Measurements from ENCODE around the gene USE1.
"Not testable (repeated sequence)": the region's sequence is repeated elsewhere in the genome, so short reads cannot be mapped to it uniquely, and the experiment has no call there.

USE1 gene, protein sequence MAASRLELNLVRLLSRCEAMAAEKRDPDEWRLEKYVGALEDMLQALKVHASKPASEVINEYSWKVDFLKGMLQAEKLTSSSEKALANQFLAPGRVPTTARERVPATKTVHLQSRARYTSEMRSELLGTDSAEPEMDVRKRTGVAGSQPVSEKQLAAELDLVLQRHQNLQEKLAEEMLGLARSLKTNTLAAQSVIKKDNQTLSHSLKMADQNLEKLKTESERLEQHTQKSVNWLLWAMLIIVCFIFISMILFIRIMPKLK

DNA sequence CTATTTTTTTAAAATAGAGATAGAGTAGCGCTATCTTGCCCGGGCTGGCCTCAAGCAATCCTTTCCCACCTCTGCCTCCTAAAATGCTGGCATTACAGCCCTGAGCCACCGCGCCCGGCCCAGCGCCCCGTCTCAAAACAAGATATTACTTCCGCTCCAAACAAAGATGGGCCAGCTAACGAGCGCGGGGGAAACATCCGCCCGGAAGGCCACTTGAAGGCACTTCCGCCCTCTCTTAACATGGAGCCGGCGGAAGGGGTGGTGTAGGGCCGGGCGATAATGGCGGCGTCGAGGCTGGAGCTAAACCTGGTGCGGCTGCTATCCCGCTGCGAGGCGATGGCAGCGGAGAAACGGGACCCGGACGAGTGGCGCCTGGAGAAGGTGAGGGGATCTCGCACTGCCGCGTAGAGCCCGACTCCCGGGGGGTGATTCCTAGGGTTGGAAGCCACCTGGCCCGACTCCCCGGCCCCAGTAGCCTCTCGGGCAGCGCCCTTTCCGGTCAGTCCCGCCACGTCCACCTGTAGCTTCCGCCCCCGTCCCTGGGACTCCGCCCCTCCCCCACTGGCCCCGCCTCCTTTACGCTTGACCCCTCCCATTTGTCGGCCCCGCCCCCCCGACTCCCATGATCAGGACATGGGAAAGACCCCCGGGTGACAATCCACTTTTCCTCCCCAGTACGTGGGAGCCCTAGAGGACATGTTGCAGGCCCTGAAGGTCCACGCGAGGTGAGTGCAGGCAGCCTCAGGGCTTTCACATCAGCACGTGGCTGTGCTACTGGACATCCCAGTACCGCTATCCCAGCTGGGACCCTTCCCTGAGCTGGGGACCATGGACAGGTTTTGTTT lies at the start of gene USE1:
Gene USE1 (plus strand): TSS at position 231 of the 845 bp plus-strand sequence. CDS start 49 bp downstream, at position 280.
- DNase-seq: peak; percentile 69

GRCh38 chr19:17165715-17166114 lies 49.4 kb upstream of the USE1 start:
- no peak for DNase-seq

DNA sequence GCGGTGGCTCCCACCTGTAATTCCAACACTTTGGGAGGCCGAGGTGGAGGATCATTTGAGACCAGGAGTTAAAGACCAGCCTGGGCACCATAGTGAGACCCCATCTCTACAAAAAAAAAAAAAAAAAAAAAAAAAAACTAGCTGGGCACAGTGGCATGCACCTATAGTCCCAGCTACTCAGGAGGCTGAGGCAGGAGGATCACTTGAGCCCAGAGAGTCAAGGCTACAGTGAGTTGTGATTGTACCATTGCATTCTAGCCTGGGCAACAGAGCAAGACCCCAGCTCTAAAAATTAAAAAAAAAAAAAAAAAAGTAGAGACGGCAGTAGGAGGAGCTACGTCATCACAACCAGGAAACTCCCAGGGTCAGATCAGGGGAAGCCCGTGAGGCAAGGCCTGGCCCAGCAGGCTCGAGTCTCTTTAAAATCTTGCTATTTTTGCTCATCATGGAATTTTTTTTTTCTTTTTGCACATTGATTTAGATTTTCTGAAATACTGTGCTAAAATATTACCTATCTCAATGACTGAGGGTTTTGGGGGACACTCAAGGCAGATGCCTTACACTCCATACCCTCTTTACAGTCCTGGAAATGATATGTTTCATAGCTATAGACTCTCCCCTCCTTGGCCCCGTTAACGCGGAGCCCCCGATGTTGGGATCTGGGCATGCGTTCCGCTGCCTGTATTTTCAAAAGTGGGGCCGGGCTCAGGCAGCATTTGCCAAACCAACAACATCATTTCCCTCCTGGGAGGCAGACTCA lies 44.4 kb upstream of the USE1 start:
- no peak for DNase-seq

- no peak for DNase-seq
Measured at GRCh38 chr19:17171874-17172273, 43.3 kb upstream of the USE1 start.

- no peak for DNase-seq
Measured at GRCh38 chr19:17172624-17173345, 42.4 kb upstream of the USE1 start.

DNA sequence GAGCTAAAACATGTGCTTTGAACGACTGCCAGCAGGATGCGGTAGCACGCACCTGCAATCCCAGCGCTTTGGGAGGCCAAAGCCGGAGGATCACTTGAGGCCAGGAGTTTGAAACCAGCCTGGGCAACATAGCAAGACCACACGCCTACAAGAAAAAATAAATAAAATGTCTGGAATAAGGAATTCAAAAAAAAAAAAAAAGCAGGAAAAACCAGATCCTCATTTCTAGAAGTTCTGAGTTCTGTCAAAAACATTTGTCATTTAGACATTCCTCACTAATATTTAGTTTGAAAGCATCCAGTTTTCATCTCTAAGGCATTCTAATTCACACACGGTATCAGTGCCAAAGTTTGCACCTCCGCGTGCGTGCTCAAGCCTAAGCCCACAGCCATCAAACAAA lies 36.9 kb upstream of the USE1 start:
- no peak for DNase-seq

DNA sequence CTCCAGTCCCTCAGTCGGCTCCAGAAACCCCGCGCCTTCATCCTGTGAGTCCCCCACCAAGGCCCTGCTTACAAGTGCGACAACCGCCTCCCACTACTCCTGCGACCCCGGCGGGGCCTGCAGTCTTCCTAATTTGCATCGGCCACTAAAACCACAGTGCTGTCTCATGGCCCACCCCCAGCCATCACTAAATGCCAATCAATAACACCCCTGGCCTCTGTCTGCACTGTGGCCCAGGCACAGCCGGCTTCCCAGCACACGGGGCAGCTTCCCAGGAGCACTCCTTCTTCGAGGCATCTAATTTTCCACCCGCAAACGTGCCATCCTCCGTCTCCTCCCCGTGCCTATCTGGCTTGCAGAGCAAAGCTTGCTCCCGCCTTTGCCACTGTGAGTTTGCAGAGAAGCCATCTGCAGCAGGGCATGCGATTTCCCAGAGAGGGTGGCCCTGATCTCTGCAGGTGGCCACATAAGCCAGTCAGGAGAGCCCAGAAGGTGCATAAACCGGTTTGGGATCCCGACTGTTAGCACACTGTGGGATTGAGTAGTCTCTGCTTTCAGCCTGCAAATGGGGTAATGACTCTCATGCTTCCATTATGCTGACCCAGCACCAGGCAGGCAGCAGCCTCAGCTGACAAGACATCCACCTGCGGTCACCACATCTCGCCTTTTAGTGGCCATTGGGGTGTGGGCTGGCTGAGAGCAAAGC lies 34.0 kb upstream of the USE1 start:
- no peak for DNase-seq

- no peak for DNase-seq
Measured at GRCh38 chr19:17183271-17183761, 31.8 kb upstream of the USE1 start.

DNA sequence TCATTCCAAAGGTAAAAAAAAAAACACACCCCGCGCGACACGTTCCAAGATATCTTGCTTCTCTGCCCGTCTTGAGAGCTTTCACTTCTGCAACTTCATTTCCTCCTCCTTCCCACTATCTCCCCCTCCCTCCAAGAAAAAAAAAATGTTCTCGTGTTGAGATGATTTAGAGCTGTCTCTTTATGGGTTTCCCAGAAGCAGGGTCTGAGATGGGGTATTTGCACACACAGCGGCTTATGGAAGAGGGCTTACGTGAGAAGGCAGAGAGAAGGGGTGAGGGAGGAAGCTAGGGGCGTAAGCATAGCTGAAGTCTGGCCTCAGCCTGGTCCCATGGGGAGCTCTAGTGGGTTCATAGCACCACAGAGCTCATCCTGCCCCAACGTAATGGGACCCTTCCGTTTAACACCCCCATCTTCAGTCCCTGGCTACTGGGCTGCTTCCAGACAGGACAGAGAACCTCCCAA lies 31.3 kb upstream of the USE1 start:
- DNase-seq: no peak

DNA sequence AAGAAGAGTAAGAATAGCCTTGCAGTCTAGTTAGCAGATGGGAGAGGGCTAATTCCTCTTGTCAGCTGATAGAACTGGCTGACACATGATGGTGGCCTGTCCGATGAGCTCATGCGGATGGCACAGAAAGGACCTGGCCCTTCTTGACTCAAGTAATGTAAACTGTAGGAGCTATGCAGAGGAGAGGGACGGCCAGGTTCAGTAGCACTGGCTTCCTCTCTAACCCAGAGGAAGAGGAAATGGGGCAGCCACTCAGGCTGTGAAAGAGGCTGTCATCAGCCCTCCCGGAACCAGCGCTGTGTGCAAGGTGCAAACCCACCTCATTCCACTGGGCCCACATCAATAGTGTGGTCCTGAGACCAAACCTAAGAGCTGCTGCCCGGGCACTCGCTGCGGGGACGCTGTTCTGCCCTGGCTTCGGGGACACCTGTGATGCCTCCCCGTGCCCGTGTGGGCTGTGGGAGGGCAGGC lies 30.8 kb upstream of the USE1 start:
- no peak for DNase-seq

DNA sequence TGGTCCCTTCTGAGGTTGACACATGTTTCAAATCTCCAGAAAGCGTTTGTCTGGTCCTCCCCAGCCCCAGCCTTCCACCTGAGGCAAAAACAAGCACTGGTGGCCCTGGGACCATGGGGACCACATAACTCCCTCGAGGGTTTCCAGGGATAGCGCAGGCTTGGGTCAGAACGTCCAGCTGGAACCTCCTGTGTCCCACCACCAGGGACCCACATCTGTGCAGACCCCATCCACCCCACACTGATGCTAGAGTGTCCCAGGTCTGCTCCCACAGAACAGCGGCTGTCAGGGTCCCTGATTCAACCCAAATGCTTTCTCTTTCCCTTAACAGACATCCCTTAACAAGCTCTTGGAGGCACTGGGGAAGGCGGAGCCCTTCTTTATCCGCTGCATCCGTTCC lies 29.6 kb upstream of the USE1 start:
- DNase-seq: no peak

GRCh38 chr19:17191736-17192135 lies 23.4 kb upstream of the USE1 start:
- not testable (repeated sequence) for DNase-seq

GRCh38 chr19:17192751-17193150 lies 22.4 kb upstream of the USE1 start:
- no peak for DNase-seq

DNA sequence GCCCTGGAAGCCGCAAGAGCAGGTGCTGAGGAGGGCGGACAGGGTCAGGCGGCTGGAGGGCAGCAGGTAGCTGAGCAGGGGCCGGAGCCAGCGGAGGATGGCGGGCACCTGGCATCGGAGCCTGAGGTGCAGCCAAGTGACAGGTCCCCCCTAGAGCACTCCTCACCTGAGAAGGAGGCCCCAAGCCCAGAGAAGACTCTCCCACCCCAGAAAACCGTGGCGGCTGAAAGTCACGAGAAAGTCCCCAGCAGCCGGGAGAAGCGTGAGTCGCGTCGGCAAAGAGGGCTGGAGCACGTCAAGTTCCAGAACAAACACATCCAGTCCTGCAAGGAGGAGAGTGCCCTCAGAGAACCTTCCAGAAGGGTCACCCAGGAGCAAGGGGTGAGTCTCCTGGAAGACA lies 20.5 kb upstream of the USE1 start:
- no peak for DNase-seq

GRCh38 chr19:17195106-17195505 lies 20.1 kb upstream of the USE1 start:
- no peak for DNase-seq

GRCh38 chr19:17196610-17197009 lies 18.5 kb upstream of the USE1 start:
- DNase-seq: no peak

GRCh38 chr19:17197666-17198065 lies 17.5 kb upstream of the USE1 start:
- DNase-seq: no peak

GRCh38 chr19:17200408-17201079 lies 14.6 kb upstream of the USE1 start:
- no peak for DNase-seq

GRCh38 chr19:17202249-17202648 lies 12.9 kb upstream of the USE1 start:
- no peak for DNase-seq

DNA sequence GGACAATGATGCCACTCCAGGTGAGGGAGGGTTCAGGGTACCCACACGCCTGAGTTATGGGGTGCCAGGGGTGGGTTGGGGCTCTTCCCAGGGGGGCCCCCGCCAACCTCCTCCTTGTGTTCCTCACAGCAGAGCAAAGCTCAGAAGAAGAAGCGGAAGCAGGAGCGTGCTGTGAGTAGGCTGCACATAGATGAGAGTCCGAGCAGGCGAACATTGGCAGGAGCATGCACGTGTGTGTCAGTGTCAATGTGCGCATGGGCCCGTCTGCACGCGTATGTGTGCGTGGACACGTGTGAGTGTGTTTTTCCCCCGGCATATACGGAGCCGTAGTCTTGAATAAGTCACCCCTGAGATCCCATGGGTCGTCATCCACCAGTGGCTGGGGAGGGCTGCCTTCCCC lies 12.4 kb upstream of the USE1 start:
- DNase-seq: no peak
